CD14-positive monocyte (primary cell): ENCODE data around the gene STAP1. TPM values are rescaled to one million over a fixed set of nuclear protein-coding genes. Genes with fewer than 3 reads are reported as not detected.
A peak's percentile ranks its signal among the peaks of the same experiment; 100 is the strongest.
"Not testable (repeated sequence)": the region's sequence is repeated elsewhere in the genome, so short reads cannot be mapped to it uniquely, and the experiment has no call there.

Source experiments
- DNase-seq, 3 donors: peaks; one replicate each; pipeline ENCODE4 v3.0.0-alpha.2; 2011 to 2022
- H2AFZ ChIP-seq: 2 replicates; pipeline ENCODE4 v1.6.0; 2012; ENCODE audit warnings: mild to moderate bottlenecking, low read depth, low read length, inconsistent platforms; ENCODE audit not compliant: insufficient read depth, poor library complexity, severe bottlenecking
- H3K27ac ChIP-seq, 2 donors: 1 replicate in 1 of 2; 2 replicates in 1 of 2; pipeline ENCODE4 v1.5.1; 2012 to 2013; ENCODE audit warnings: low read length in 2 of 2, control low read depth in 1 of 2, inconsistent platforms in 1 of 2, low read depth in 1 of 2, mild to moderate bottlenecking in 1 of 2
- H3K27me3 ChIP-seq, 2 donors: one replicate each; pipeline versions ENCODE4 v1.6.0 to v1.6.1; 2011 to 2013; ENCODE audit warnings: low read length in 2 of 2; ENCODE audit not compliant: control insufficient read depth in 2 of 2, insufficient read depth in 2 of 2
- H3K36me3 ChIP-seq, 2 donors: replicated peaks in 1 of 2; 1 replicate in 1 of 2; 2 replicates in 1 of 2; pipeline versions ENCODE4 v1.5.1 to v1.6.1; 2012 to 2013; ENCODE audit warnings: low read length in 2 of 2, control low read depth in 1 of 2, inconsistent platforms in 1 of 2, mild to moderate bottlenecking in 1 of 2; ENCODE audit not compliant: insufficient read depth in 2 of 2, control insufficient read depth in 1 of 2
- H3K4me1 ChIP-seq, 2 donors: 1 replicate in 1 of 2; 2 replicates in 1 of 2; pipeline versions ENCODE4 v1.5.1 to v1.6.1; 2012 to 2013; ENCODE audit warnings: low read length in 2 of 2, control low read depth in 1 of 2, inconsistent platforms in 1 of 2, mild to moderate bottlenecking in 1 of 2, moderate library complexity in 1 of 2; ENCODE audit not compliant: insufficient read depth in 2 of 2, control insufficient read depth in 1 of 2
- H3K4me2 ChIP-seq: replicated peaks from 2 replicates; pipeline ENCODE3; 2012; ENCODE audit warnings: low read length, moderate library complexity, mild to moderate bottlenecking; ENCODE audit not compliant: poor library complexity, severe bottlenecking; ENCODE audit errors: extremely low read depth
- H3K4me3 ChIP-seq, 3 experiments: fragments of 200-600 bp in 1 of 3; sonication (generic) in 1 of 3; replicated peaks in 1 of 3; 1 replicate in 2 of 3; 2 replicates in 1 of 3; pipeline ENCODE4 v1.5.1; 2011 to 2013; ENCODE audit warnings: low read length in 3 of 3, mild to moderate bottlenecking in 3 of 3, control low read depth in 2 of 3, low read depth in 2 of 3, inconsistent platforms in 1 of 3, moderate library complexity in 1 of 3
- H3K79me2 ChIP-seq: 2 replicates; pipeline ENCODE4 v1.6.0; 2012; ENCODE audit warnings: mild to moderate bottlenecking, control low read depth, inconsistent platforms, low read length, moderate library complexity; ENCODE audit not compliant: insufficient read depth
- H3K9ac ChIP-seq: 2 replicates; pipeline ENCODE4 v1.6.0; 2017; ENCODE audit warnings: low read length, mild to moderate bottlenecking; ENCODE audit not compliant: insufficient read depth, poor library complexity, severe bottlenecking
- H3K9me3 ChIP-seq, 2 donors: replicated peaks in 1 of 2; 1 replicate in 1 of 2; 2 replicates in 1 of 2; pipeline versions ENCODE4 v1.5.1 to v1.6.1; 2012 to 2013; ENCODE audit warnings: low read length in 2 of 2, control low read depth in 1 of 2; ENCODE audit not compliant: control insufficient read depth in 1 of 2, insufficient read depth in 1 of 2
- H4K20me1 ChIP-seq: 2 replicates; pipeline ENCODE4 v1.6.0; 2012; ENCODE audit warnings: mild to moderate bottlenecking, low read length, control low read depth, moderate library complexity; ENCODE audit not compliant: insufficient read depth
- H3K27ac Mint-ChIP-seq, 7 donors: one replicate each; pipeline ENCODE4 v1.8.0; 2020; ENCODE audit warnings: mild to moderate bottlenecking in 7 of 7, mixed read lengths in 7 of 7, moderate library complexity in 6 of 7, inconsistent platforms in 2 of 7
- H3K27me3 Mint-ChIP-seq, 3 donors: one replicate each; pipeline ENCODE4 v1.8.0; 2021 to 2022; ENCODE audit warnings: low read depth in 3 of 3, mild to moderate bottlenecking in 3 of 3, mixed read lengths in 3 of 3, moderate library complexity in 3 of 3, inconsistent platforms in 1 of 3
- H3K36me3 Mint-ChIP-seq, 2 donors: one replicate each; pipeline ENCODE4 v1.8.0; 2020; ENCODE audit warnings: mixed read lengths in 2 of 2, inconsistent platforms in 1 of 2, mild to moderate bottlenecking in 1 of 2
- H3K4me1 Mint-ChIP-seq: one replicate; pipeline ENCODE4 v1.8.0; 2020; ENCODE audit warnings: mild to moderate bottlenecking, mixed read lengths
- H3K4me3 Mint-ChIP-seq, 2 donors: one replicate each; pipeline ENCODE4 v1.8.0; 2020; ENCODE audit warnings: mild to moderate bottlenecking in 2 of 2, mixed read lengths in 2 of 2, moderate library complexity in 1 of 2
- H3K9me3 Mint-ChIP-seq, 7 donors: one replicate each; pipeline ENCODE4 v1.8.0; 2020 to 2022; ENCODE audit warnings: mixed read lengths in 7 of 7, mild to moderate bottlenecking in 6 of 7, moderate library complexity in 6 of 7, inconsistent platforms in 2 of 7
- CTCF ChIP-seq: fragments of 200-600 bp; IDR thresholded peaks from one replicate; pipeline ENCODE4 v1.8.0; 2022; ENCODE audit warnings: antibody characterized with exemption, mild to moderate bottlenecking
- WGBS: methylation state at CpG from one replicate; pipeline ENCODE4 v1.1.5; 2013; ENCODE audit warnings: missing lambda C conversion rate; ENCODE audit not compliant: insufficient coverage; 5-methylcytosine and 5-hydroxymethylcytosine counted together
- intact Hi-C, 2 donors: fragments of 100-400 bp; cut with micrococcal nuclease; formaldehyde crosslinking; loops; one replicate each; pipeline versions ENCODE4 v1.15.0 to v1.15.1; 2023
- polyA plus RNA-seq, 3 donors: library from polyadenylated mRNA; depleted of rRNA in 1 of 3; unstranded in 2 of 3; stranded (reverse) in 1 of 3; fragments of 300-500 nt in 2 of 3; fragments of >200 nt in 1 of 3; fragmentation: Illumina TruSeq in 2 of 3; gene quantifications; 1 replicate in 2 of 3; 2 replicates in 1 of 3; pipeline ENCODE4 v1.2.3, GENCODE V29; 2012 to 2021

Gene STAP1
- polyA plus RNA-seq, 3 donors = 0.13 to 0.14 TPM; not detected in 1

GRCh38 chr4:67531379-67531962, 27.1 kb upstream of the STAP1 start:
- Histone ChIP-seq H2AFZ (no peak overlapping the region), H3K36me3 (peaks cover 75 to 83% of the 10 kb centered on the region in 2 donors), H3K4me2 (no peak overlapping the region), H3K4me3 (no peak overlapping the region), H3K9me3 (peaks cover 10 to 14% of the 10 kb centered on the region in 2 donors), H3K27ac (no peak overlapping the region), H3K27me3 (no peaks in the 10 kb centered on the region), H4K20me1 (peaks cover 6% of the 10 kb centered on the region), H3K9ac (no peak overlapping the region), H3K79me2 (peaks cover 78% of the 10 kb centered on the region), H3K4me1 (no peaks in the 10 kb centered on the region)
- WGBS = no CpG with 5 or more reads among the region's 4 CpGs
- no peak for DNase-seq
- H3K9me3 Mint-ChIP-seq = peaks cover 9 to 21% (median 17%) of the 10 kb centered on the region in 7 donors
- intact Hi-C loops = no loop called here
- peak overlapping the region in 1 of 7 donors; percentile 21 for H3K27ac Mint-ChIP-seq
- H3K36me3 Mint-ChIP-seq = peaks cover 79 to 94% of the 10 kb centered on the region in 2 donors
- no peak overlapping the region for H3K4me3 Mint-ChIP-seq
- peaks cover 1% of the 10 kb centered on the region for H3K4me1 Mint-ChIP-seq
- no peaks in the 10 kb centered on the region for H3K27me3 Mint-ChIP-seq
- TF ChIP-seq CTCF = no peak

GRCh38 chr4:67532397-67532796, 26.1 kb upstream of the STAP1 start:
- DNase-seq, H3K4me3 Mint-ChIP-seq, H3K27me3 Mint-ChIP-seq, intact Hi-C loops, H3K27ac Mint-ChIP-seq, H3K27ac ChIP-seq, H3K4me3 ChIP-seq, H3K9ac ChIP-seq, H3K4me1 ChIP-seq, H4K20me1 ChIP-seq, H2AFZ ChIP-seq, H3K4me2 ChIP-seq, H3K4me1 Mint-ChIP-seq, H3K27me3 ChIP-seq: not testable (repeated sequence)
- Histone ChIP-seq H3K9me3 (peaks cover 10 to 14% of the 10 kb centered on the region in 2 donors), H3K79me2 (peaks cover 73% of the 10 kb centered on the region), H3K36me3 (peaks cover 83 to 90% of the 10 kb centered on the region in 2 donors)
- H3K36me3 Mint-ChIP-seq = peaks cover 78 to 94% of the 10 kb centered on the region in 2 donors
- no CpG with 5 or more reads among the region's 4 CpGs for WGBS
- peaks cover 9 to 21% (median 17%) of the 10 kb centered on the region in 7 donors for H3K9me3 Mint-ChIP-seq
